K562 (cell line): ENCODE measurements around the gene CPNE6. TPM values are rescaled to one million over a fixed set of nuclear protein-coding genes. Genes with fewer than 3 reads are reported as not detected.

Source experiments
- ATF3 ChIP-seq, 2 experiments: fragments of 450-650 bp in 1 of 2; sonication (generic) in 1 of 2; formaldehyde crosslinking in 1 of 2; IDR thresholded peaks in 1 of 2; conservative IDR thresholded peaks in 1 of 2; 2 replicates each; pipeline versions ENCODE4 v1.6.1 to v1.8.1; 2016 to 2023; ENCODE audit warnings: mild to moderate bottlenecking in 2 of 2, moderate library complexity in 2 of 2, inconsistent platforms in 1 of 2, missing genetic modification reagents in 1 of 2
- CBFA2T3 ChIP-seq: fragments of 450-650 bp; IDR thresholded peaks from 2 replicates; pipeline ENCODE4 v1.6.1; 2017
- CXXC5 ChIP-seq: fragments of 250-450 bp; sonication (Bioruptor Pico); IDR thresholded peaks from 2 replicates; pipeline ENCODE4 v1.8.0; 2022; ENCODE audit warnings: inconsistent platforms, mild to moderate bottlenecking, moderate library complexity
- FOSL1 ChIP-seq: fragments of 200-800 bp; sonication (Bioruptor generic); conservative IDR thresholded peaks from 2 replicates; pipeline ENCODE4 v1.6.1; 2016; ENCODE audit warnings: missing genetic modification characterization, missing compliant biosample characterization
- FOXP1 ChIP-seq: sonication (generic); formaldehyde crosslinking; IDR thresholded peaks from 2 replicates; pipeline ENCODE4 v1.8.0; 2022; ENCODE audit warnings: mild to moderate bottlenecking, missing genetic modification reagents
- HDGF ChIP-seq: fragments of 450-650 bp; IDR thresholded peaks from 2 replicates; pipeline ENCODE4 v1.6.1; 2016
- HMBOX1 ChIP-seq: sonication (generic); IDR thresholded peaks from 2 replicates; pipeline ENCODE4 v1.6.1; 2016
- IFI16 ChIP-seq: fragments of 250-450 bp; sonication (Bioruptor Pico); IDR thresholded peaks from 2 replicates; pipeline ENCODE4 v2.1.2; 2022; ENCODE audit warnings: mild to moderate bottlenecking, inconsistent platforms
- LARP7 ChIP-seq: fragments of 450-650 bp; IDR thresholded peaks from 2 replicates; pipeline ENCODE4 v1.6.1; 2016
- MED1 ChIP-seq: sonication (generic); formaldehyde crosslinking; IDR thresholded peaks from 2 replicates; pipeline ENCODE4 v1.8.1; 2023; ENCODE audit warnings: missing genetic modification reagents, borderline replicate concordance
- MTF1 ChIP-seq: fragments of 250-450 bp; sonication (Bioruptor Pico); IDR thresholded peaks from 2 replicates; pipeline ENCODE4 v1.9.0; 2021; ENCODE audit warnings: moderate library complexity, mild to moderate bottlenecking, inconsistent platforms, borderline replicate concordance
- NEUROD1 ChIP-seq: fragments of 150-350 bp; IDR thresholded peaks from 2 replicates; pipeline ENCODE4 v1.6.1; 2014; ENCODE audit warnings: borderline replicate concordance, low read length, low read depth; ENCODE audit not compliant: partially characterized antibody
- NR4A1 ChIP-seq, 2 experiments: fragments of 250-450 bp in 1 of 2; fragments of 450-650 bp in 1 of 2; sonication (Bioruptor Pico) in 1 of 2; IDR thresholded peaks; 2 replicates each; pipeline versions ENCODE4 v1.4.0 to v1.6.1; 2016 to 2020; ENCODE audit warnings: mild to moderate bottlenecking in 2 of 2, missing compliant biosample characterization in 1 of 2, missing genetic modification characterization in 1 of 2, moderate library complexity in 1 of 2
- PML ChIP-seq: IDR thresholded peaks from 2 replicates; pipeline ENCODE4 v1.6.1; 2012; ENCODE audit warnings: low read length, inconsistent platforms
- SRSF3 ChIP-seq: fragments of 200-400 bp; formaldehyde crosslinking; IDR thresholded peaks from 2 replicates; pipeline ENCODE4 v1.6.1; 2016; ENCODE audit warnings: mild to moderate bottlenecking, low read length, moderate library complexity; ENCODE audit not compliant: insufficient read depth
- ZBTB12 ChIP-seq: fragments of 250-450 bp; sonication (Bioruptor Pico); IDR thresholded peaks from 2 replicates; pipeline ENCODE4 v1.4.0; 2020
- ZNF121 ChIP-seq: sonication (generic); formaldehyde crosslinking; conservative IDR thresholded peaks from 2 replicates; pipeline ENCODE4 v1.8.0; 2022; ENCODE audit warnings: missing genetic modification reagents
- ZNF143 ChIP-seq: sonication (generic); formaldehyde crosslinking; IDR thresholded peaks from 2 replicates; pipeline ENCODE4 v1.9.0; 2022; ENCODE audit warnings: mild to moderate bottlenecking, missing genetic modification reagents
- ZNF217 ChIP-seq: sonication (generic); formaldehyde crosslinking; IDR thresholded peaks from 2 replicates; pipeline ENCODE4 v1.8.0; 2022; ENCODE audit warnings: mild to moderate bottlenecking, missing genetic modification reagents
- ZNF277 ChIP-seq: fragments of 250-450 bp; sonication (Bioruptor Pico); IDR thresholded peaks from 2 replicates; pipeline ENCODE4 v1.8.0; 2022; ENCODE audit warnings: inconsistent platforms, mild to moderate bottlenecking, moderate library complexity, borderline replicate concordance
- ZNF408 ChIP-seq: fragments of 250-450 bp; sonication (Bioruptor Pico); IDR thresholded peaks from 2 replicates; pipeline ENCODE4 v1.4.0; 2020; ENCODE audit warnings: low read depth, mild to moderate bottlenecking, moderate library complexity
- ZNF584 ChIP-seq: fragments of 200-800 bp; sonication (Bioruptor generic); IDR thresholded peaks from 2 replicates; pipeline ENCODE4 v1.6.1; 2016; ENCODE audit warnings: low read depth, mild to moderate bottlenecking, missing genetic modification characterization, missing compliant biosample characterization
- polyA plus RNA-seq, 8 experiments: library from polyadenylated mRNA; depleted of rRNA in 4 of 8; stranded (reverse) in 5 of 8; unstranded in 3 of 8; fragments of >200 nt; fragmentation: Nextera tagmentation in 2 of 8; fragmentation: Illumina TruSeq in 1 of 8; extraction: Ambion mirVana in 2 of 8; extraction: Trizol in 1 of 8; gene quantifications; 2 replicates each; pipeline versions ENCODE4 v1.2.1 to v1.2.3, GENCODE V29; 2011 to 2014; ENCODE audit warnings: inconsistent platforms in 1 of 8, missing spikeins in 1 of 8
- total RNA-seq, 7 experiments: library from RNA; depleted of rRNA in 6 of 7; stranded (reverse); fragments of >200 nt in 6 of 7; fragmentation: Illumina TruSeq in 2 of 7; extraction: Trizol in 2 of 7; gene quantifications; 2 replicates each; pipeline versions ENCODE4 v1.2.1 to v1.2.3, GENCODE V29; 2011 to 2021; ENCODE audit warnings: low replicate concordance in 1 of 7

Gene CPNE6
- total and polyA plus RNA-seq, 9 of the 15 experiments (the other 6 are each of a cell fraction or from before 2014, with no cell fraction given), result not detected

- TF ChIP-seq HMBOX1 (peak; percentile 16; the same call in 1 of the 2 replicates), MTF1 (CRISPR knock-in tag) (no peak), NR4A1 (CRISPR knock-in tag; IDR thresholded peaks at IDR 0.05) (no peak), NR4A1 (tag; IDR thresholded peaks at IDR 0.05) (no peak), FOSL1 (tag) (peak; percentile 52), ZNF121 (CRISPR knock-in tag) (no peak), ZNF143 (CRISPR knock-in tag) (no peak), MED1 (no peak), SRSF3 (no peak), ATF3 (IDR thresholded peaks at IDR 0.05) (peak; percentile 45; the same call in 1 of the 2 replicates), ATF3 (CRISPR knock-in tag; conservative IDR thresholded peaks at IDR 0.05) (no peak), ZNF277 (CRISPR knock-in tag) (no peak), ZBTB12 (CRISPR knock-in tag) (no peak), ZNF584 (no peak), ZNF217 (CRISPR knock-in tag) (no peak), CBFA2T3 (no peak), ZNF408 (no peak), NEUROD1 (no peak), PML (peak; percentile 14), FOXP1 (CRISPR knock-in tag) (no peak), LARP7 (no peak), CXXC5 (CRISPR knock-in tag) (peak; percentile 64), HDGF (no peak; the same call in 1 of the 2 replicates), IFI16 (CRISPR knock-in tag) (no peak)
These were observed 42.6 kb downstream of the CPNE6 start (continued) for GRCh38 chr14:24113801-24114531.
